Effector memory CD4-positive, alpha-beta T cell (primary cell): ENCODE results near the gene PARP4.
"Not testable (repeated sequence)": the region's sequence is repeated elsewhere in the genome, so short reads cannot be mapped to it uniquely, and the experiment has no call there.

ENCODE experiments used
- DNase-seq, 3 donors: peaks; one replicate each; pipeline ENCODE4 v3.0.0-alpha.2; 2020
- H3K27ac ChIP-seq: 2 replicates; pipeline ENCODE4 v1.7.0; 2013; ENCODE audit warnings: mild to moderate bottlenecking, low read length, moderate library complexity; ENCODE audit not compliant: insufficient read depth, poor library complexity, severe bottlenecking
- H3K27me3 ChIP-seq: replicated peaks from 2 replicates; pipeline ENCODE4 v1.7.0; 2013; ENCODE audit warnings: mild to moderate bottlenecking, low read length; ENCODE audit not compliant: insufficient read depth, control insufficient read depth, poor library complexity, severe bottlenecking
- H3K36me3 ChIP-seq: 2 replicates; pipeline ENCODE4 v1.7.0; 2013; ENCODE audit warnings: mild to moderate bottlenecking, low read length, moderate library complexity; ENCODE audit not compliant: control insufficient read depth, insufficient read depth
- H3K4me1 ChIP-seq: 2 replicates; pipeline ENCODE4 v1.7.0; 2013; ENCODE audit warnings: low read length, mild to moderate bottlenecking; ENCODE audit not compliant: control insufficient read depth, insufficient read depth, poor library complexity, severe bottlenecking
- H3K4me3 ChIP-seq: 2 replicates; pipeline ENCODE4 v1.7.0; 2013; ENCODE audit warnings: low read length, low read depth, mild to moderate bottlenecking; ENCODE audit not compliant: insufficient read depth, poor library complexity, severe bottlenecking
- H3K9me3 ChIP-seq: 2 replicates; pipeline ENCODE4 v1.7.0; 2013; ENCODE audit warnings: mild to moderate bottlenecking, low read length, moderate library complexity; ENCODE audit not compliant: control insufficient read depth

PARP4 gene

DNA sequence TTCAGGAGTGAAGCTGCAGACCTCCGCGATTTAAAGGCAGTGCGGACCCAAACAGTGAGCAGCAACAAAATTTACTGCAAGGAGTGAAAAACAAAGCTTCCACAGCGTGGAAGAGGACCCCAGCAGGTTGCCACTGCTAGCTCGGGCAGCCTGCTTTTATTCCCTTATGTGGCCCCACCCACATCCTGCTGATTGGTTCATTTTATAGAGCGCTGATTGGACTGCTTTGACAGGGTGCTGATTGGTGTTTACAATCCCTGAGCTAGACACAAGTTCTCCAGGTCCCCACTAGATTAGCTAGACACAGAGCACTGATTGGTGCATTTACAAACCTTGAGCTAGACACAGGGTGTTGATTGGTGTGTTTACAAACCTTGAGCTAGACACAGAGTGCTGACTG is 6.3 kb downstream of the PARP4 start:
- H3K27ac ChIP-seq, H3K27me3 ChIP-seq, H3K9me3 ChIP-seq, DNase-seq, H3K4me1 ChIP-seq, H3K4me3 ChIP-seq: not testable (repeated sequence)
- peaks cover 18% of the 10 kb centered on the region for H3K36me3 ChIP-seq

DNA sequence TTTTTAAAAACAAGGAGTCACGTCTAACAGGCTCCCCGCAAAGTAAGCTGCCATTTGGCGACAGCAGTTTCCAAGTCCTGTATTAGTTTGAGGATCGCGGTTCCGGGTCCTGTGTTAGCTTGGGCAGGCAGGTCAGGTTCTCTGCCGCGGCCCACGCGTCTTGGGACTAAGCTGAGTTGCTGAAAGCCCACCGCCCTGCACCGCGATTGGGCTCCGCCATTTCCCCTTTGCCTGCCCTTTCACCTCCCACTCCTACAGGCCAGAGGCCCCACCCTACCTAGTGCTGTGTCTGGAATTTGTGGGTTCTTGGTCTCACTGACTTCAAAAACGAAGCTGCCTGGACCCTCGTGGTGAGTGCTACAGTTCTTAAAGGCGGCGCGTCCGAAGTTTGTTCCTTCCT is 6.8 kb downstream of the PARP4 start:
- no peak for DNase-seq
- Histone ChIP-seq H3K9me3 (no peaks in the 10 kb centered on the region), H3K4me3 (no peak overlapping the region), H3K4me1 (no peaks in the 10 kb centered on the region), H3K36me3 (peaks cover 23% of the 10 kb centered on the region), H3K27ac (no peak overlapping the region), H3K27me3 (no peaks in the 10 kb centered on the region)

- no peaks in the 10 kb centered on the region for H3K9me3 ChIP-seq
- no peak for DNase-seq
- no peaks in the 10 kb centered on the region for H3K4me1 ChIP-seq
- H3K4me3 ChIP-seq: no peak overlapping the region
- H3K27ac ChIP-seq: no peak overlapping the region
- no peaks in the 10 kb centered on the region for H3K27me3 ChIP-seq
- H3K36me3 ChIP-seq: peaks cover 23% of the 10 kb centered on the region
Observed at GRCh38 chr13:24505256-24505655, 7.3 kb downstream of the PARP4 start.

DNA sequence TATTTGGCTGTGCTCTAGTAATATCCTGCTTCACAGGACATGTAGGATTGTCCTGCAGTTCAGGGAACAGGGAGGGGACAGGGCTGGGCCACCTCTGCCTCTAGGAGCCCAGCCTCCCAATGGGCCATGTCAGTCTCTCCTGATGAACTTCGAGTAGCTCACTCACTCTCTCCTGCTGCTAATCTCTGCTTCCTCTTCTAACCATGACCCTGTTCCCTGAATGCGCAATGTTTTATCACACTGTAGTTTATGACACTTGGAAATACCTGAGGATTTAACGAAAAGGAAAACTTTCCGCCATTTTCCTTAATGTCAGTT is 9.2 kb downstream of the PARP4 start:
- no peaks in the 10 kb centered on the region for H3K4me1 ChIP-seq
- H3K27ac ChIP-seq: no peak overlapping the region
- H3K4me3 ChIP-seq: no peak overlapping the region
- DNase-seq: no peak
- H3K27me3 ChIP-seq: no peaks in the 10 kb centered on the region
- H3K36me3 ChIP-seq: peaks cover 23% of the 10 kb centered on the region
- no peaks in the 10 kb centered on the region for H3K9me3 ChIP-seq

DNA sequence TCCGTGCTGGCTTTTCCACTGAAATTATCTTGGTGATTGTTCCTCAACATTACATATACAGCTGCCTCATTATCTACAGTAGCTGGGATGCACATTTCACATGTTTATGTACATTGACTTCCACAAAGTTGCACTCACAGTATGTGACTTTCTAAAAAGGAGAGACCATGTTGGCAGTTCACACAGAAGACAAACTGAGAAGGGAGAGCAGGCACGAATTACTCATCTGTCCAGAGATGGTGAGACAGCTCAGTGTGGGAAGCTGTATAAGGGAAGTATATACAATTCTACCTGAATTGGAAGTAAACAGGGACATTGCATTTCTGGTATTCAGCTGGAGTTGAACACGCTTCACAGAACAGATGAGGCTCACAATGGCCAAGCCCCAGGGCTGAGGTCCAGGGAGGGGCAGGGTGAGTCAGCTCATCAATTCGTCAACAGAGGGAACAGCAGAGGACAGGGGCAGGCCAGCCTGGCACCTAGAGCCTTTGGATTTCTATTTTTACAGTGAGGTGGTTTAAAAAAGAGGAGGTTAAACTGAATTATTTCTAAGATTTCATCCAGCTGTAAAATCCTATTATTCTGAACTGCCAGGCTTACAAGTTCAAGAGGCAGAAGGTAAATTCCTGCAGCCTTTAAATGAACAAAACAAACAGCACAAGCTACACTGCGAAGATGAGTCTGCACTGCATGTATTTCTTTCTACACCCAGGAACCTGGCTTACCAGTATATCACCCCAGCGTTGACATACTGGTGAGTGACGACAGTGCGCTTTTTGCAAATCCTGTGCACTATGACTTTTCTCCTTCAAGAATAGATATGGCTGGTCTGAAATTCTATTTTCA is 9.8 kb downstream of the PARP4 start:
- Histone ChIP-seq H3K36me3 (peaks cover 23% of the 10 kb centered on the region), H3K4me1 (no peaks in the 10 kb centered on the region), H3K9me3 (no peaks in the 10 kb centered on the region), H3K27me3 (no peaks in the 10 kb centered on the region), H3K4me3 (no peak overlapping the region), H3K27ac (no peak overlapping the region)
- no peak for DNase-seq

DNA sequence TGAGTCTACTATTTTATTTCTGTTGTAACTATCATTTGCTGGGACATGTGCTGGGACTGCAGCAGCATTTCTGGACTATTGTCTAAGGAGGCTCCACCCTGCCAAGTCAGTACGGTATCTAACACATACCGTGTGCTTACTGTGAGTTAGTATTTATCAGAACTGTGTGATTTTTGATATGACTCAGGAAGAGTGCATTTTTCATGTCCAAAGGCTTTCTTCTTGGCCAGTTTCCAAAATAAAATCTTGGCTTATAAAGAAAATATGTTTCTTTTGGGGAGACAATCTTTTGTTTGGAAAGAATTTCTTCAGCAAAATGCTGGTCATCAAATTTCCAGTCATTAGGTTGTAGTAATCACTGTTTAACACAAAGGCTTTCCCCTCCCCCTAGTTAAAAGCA is 11.6 kb downstream of the PARP4 start:
- Histone ChIP-seq H3K4me1 (no peaks in the 10 kb centered on the region), H3K36me3 (peaks cover 24% of the 10 kb centered on the region), H3K27me3 (no peaks in the 10 kb centered on the region), H3K27ac (no peak overlapping the region), H3K9me3 (no peaks in the 10 kb centered on the region), H3K4me3 (no peak overlapping the region)
- no peak for DNase-seq

DNA sequence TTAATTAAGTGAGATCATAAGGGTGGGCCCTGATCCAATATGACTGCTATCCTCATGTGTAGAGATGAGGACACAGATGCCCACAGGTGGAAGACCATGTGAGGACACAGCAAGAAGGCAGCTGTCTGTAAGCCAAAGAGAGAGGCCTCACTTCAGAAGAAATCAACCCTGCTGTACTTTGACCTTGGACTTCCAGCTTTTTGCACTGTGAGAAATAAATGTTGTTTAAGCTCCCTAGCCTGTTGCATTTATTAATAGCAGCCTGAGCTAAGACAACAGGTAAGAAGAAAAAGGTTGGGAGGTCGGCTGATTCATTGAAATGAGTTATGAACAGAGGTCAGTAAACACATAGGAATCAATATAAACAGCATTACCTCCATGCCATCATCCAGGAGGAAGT is 14.8 kb downstream of the PARP4 start:
- Histone ChIP-seq H3K36me3 (peaks cover 45% of the 10 kb centered on the region), H3K27me3 (no peaks in the 10 kb centered on the region), H3K9me3 (no peaks in the 10 kb centered on the region), H3K4me1 (no peaks in the 10 kb centered on the region), H3K4me3 (no peak overlapping the region), H3K27ac (no peak overlapping the region)
- DNase-seq: no peak

DNA sequence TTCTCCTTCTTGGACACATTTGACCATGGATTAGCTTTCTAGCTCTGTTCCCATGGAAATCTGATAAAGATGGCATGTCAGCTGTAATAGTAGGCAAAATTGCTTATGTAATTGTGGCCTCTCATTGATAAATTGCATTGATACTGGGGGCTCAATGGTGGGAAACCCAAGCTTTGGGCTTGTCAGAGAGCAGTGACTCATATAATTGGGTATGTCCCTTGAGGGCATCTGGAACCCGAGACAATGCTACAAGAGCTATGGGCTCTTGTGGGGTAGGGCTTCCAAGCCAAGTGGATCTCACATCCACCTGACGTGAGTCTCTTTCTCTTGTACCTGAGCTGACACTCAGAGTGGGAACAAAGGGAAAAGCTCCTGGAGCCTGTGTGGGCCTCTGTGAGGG is 16.3 kb downstream of the PARP4 start:
- DNase-seq, H3K4me3 ChIP-seq, H3K27ac ChIP-seq, H3K9me3 ChIP-seq, H3K27me3 ChIP-seq, H3K4me1 ChIP-seq: not testable (repeated sequence)
- peaks cover 52% of the 10 kb centered on the region for H3K36me3 ChIP-seq

- DNase-seq: no peak
- no peak overlapping the region for H3K4me3 ChIP-seq
- H3K4me1 ChIP-seq: no peaks in the 10 kb centered on the region
- no peaks in the 10 kb centered on the region for H3K27me3 ChIP-seq
- H3K27ac ChIP-seq: no peak overlapping the region
- H3K9me3 ChIP-seq: no peaks in the 10 kb centered on the region
- H3K36me3 ChIP-seq: peaks cover 56% of the 10 kb centered on the region
Observed at GRCh38 chr13:24495151-24495729, 17.3 kb downstream of the PARP4 start.

DNA sequence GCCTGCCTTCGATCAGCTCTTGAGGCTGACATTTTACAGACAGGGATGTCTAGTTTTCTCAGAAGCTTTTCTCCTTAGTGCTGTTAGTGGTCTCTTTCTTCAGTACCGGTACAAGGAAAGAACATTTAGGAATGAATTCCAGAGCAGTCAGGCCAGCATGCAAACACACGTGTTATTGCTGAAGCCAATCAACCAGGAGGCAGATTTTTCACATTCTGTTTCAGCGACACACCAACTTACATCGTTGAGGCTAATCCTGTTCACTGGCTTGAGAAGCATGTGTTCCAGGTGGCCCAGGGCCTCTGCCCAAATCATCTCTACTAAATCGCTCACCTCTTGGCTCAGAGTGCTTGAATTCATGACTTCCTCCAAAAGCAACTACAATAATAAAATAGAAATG is 19.2 kb downstream of the PARP4 start:
- no peak overlapping the region for H3K27ac ChIP-seq
- no peaks in the 10 kb centered on the region for H3K9me3 ChIP-seq
- peaks cover 63% of the 10 kb centered on the region for H3K36me3 ChIP-seq
- H3K27me3 ChIP-seq: no peaks in the 10 kb centered on the region
- H3K4me3 ChIP-seq: no peak overlapping the region
- no peaks in the 10 kb centered on the region for H3K4me1 ChIP-seq
- no peak for DNase-seq
